Fibroblast of skin of left quadriceps (primary cell): Measurements from ENCODE around the gene ECM2.

Experiments used
- DNase-seq, 2 experiments: peaks; one replicate each; pipeline ENCODE4 v3.0.0-alpha.2; 2013; ENCODE audit warnings: low read depth in 2 of 2

The ECM2 gene

DNA sequence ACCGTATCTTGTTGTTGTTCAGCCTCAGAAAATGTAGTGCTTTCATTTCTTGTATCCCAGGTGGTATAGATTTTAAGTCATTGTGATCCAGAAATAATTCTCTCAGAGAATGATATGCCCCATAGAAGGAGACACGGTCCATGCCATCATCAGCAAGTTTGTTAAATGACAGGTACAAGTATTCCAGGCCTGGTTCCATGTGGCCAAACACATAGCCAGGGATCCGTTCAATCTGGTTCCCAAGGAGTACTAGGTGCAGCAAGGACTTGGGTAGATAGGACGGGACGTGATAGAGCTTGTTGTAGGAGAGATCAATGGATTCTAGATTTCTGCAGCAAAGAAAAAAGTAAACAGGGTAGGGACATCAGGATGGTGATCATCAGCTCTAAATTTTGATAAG lies 35.1 kb downstream of the ECM2 start:
- no peak for DNase-seq

DNA sequence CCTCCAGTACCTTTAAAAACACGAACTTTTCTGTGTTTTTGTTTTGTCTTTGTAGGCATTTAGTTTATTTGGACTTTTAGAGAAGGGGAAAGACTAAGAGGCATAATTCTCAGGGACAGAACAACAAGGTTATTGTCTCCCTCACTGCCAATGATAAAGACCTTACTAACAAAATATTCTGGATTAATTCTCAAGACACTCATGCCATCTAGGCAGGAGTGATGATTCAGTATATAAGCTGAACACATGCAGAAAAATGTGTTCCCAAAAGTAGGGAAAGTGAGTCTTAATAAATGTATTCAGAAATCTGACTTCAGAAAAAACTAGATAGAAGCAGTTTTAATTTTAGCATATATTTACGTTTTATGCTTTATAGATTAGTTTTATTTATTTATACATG lies 36.1 kb downstream of the ECM2 start:
- no peak for DNase-seq

DNA sequence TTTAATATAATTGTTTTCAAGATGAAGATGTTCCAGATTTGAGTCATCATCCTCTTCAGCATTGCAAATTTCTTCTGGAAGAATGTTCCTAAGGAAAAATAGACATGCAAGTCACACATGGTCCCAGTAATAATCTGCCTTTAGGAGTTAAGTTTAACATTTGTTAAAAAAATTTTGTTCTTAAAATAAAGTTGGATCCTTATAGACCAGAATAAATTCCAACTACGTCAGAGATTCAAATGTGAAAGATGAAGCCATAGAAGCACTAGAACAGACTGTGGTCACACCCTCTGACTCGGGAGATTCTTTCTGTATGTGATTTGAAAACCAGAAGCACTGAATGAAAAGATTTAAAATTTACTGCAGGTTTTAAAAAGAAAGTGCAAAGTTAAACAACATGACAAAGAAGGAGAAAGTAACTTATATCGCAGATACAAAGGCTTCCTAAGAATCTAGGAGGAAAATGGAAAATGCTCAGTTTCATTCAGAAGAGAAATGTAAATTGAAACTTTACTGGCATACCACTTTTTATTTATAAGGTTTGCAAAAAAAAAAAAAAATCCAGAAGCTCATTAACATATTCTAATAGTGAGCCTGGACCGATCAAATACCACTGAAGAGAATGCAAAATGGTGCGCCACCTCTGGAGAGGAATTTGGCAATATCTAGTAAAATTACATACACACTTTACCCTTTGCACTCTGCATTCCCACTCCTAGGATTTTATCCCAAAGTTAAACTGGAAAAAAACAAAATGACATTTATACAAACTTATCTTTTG lies 39.2 kb downstream of the ECM2 start:
- peak in 1 of 2 experiments; percentile 20 for DNase-seq

DNA sequence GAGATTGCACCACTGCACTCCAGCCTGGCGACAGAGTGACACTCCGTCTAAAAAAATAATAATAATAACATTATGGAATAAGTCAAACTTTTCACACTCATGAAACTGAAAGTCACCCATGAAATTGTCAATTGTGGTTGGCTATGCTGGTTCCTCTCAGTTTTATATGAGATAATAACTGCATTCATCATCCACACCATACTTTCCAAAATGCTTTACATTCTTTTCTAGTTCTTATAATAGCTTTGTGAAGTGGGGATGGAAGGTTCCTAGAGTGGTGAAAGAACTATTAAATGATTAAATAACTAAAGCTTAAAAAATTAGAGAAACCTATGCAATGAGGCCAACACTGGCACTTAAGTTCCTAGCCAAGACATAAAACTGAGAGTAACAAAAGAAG lies 40.9 kb downstream of the ECM2 start:
- DNase-seq, result peak in 1 of 2 experiments; percentile 17

DNA sequence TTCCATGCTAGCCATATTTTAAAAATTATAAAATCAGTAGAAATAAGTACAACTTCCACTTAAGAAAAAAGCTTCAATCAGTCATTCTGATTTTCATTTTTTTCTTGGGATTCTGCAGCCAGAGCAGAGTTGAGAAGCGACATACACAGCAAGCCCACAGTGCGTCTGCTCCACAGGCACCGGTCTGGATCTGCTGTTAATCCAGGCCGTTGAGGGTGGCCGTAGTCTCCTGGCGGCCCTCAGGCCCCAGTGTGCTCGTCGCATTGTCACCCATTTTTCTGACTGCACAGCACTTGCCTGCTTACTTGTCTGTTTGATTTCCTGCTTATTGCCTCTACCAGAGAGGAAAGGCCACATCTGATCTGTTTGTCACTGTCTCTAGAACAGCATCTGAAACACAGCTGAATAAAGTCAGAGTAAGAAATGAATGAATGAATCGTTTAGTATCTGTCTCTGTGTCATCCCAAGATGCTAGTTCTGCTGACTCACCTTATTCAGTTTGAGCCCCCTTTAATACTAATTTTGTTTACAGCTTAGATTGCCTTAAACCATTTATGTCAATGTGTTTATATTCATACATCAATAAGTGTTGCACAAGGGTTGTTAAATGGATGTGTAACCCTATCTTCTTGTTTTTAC lies 41.9 kb downstream of the ECM2 start:
- DNase-seq, result no peak

DNA sequence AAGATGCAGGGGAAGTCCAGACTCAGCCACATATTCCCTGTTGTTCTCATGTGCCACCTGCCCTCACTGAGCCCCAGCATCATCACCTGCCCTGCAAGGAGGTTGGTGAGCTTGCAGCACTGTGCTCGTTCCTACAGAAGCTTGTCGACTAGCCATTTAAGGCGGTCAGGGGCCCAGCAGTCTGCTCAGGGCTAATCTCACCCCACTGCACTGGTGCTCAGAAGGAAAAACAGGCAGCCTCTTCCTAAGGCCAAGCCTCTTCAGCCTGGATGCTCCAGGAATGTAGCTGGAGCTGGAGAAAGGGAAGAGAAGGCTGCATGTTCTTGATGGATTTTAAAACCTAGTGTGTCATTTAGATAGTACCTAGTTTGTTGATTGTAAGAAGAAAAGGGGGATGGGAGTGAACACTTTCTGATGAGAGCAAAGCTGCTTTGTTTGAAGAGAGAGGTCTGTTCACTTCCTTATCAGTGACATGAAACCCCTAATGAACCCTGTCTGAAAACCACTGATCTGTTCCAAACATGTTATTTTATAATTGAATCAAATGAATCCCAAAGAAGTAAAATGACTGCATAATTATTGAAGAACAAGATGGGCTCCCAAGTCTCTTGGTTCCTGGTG lies 42.9 kb downstream of the ECM2 start:
- no peak for DNase-seq

DNA sequence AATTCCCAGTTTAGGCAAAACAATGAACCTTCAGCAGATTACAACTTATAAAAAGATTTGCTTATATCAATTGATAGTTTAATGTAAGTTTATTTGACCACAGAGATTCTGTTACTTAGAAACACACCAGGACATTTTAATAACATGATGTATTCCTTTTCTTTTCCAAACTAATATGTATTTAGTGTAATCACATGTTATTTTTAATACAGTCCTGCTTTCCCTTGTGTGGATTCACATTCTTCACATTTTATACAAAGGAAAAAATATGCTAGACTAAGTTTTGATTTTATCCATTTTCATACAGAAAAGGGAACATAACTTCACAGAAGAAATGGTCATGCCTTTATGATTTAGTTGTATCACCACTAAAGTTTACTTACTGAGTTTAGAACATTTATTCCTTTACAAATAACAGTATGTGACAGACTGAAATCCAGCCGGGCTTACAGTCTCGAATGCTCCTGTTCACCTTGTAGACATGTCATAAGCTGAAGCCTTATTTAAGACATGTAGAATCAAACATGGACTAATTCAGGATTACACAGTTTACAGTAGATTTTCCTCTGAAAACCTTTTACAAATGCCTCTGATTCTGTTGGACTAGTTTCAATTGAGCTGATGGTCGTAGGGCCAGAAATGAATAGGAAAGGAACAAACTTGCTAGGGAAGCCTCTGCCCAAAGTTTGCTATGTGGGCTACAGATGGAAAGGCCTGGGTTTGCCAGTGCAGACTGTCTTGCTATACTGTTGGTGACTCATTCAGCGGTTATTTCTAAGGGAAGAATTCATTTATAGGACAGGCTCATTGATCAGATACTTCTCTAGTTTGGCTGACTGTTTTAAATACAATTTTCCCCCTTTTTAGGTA lies 46.9 kb downstream of the ECM2 start:
- peak in 1 of 2 experiments; percentile 16 for DNase-seq

DNA sequence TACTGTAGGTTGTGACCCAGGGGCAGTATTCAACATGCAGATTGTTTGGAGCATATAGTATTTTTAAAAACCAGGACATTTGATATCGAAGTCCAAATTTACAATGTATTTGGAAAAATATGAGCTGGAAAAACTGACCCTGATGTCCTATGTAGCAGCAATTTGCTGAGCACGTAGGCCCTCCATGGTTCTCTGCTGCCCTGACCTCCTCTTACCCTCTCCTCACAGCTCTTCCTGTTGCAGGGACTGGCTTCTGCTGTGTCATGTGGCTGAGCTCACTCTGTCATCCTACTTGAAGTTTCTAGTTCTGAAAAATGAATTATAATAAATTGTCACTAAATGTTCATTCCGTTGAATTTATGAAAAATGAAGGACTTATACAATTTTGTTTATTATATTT lies 49.4 kb downstream of the ECM2 start:
- DNase-seq, result no peak

DNA sequence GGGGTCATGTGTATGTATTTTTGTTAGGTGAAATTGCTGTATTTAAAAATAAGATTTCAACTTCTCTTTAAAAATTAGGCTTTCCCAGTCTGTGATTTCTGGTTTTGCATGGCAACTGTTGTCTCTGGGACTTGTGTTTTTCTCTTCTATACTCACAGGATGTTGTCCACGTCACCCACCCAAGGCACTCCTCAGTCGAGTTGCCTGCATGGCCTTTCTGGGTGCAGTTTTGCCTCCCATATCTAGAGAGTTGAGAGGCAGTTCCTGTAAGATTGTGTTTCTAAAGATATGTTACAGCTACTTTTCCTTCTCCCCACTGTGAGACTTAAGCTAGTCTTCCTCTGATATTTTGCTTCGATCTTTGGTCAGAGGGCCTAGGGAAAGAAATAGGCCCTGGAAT lies 51.2 kb downstream of the ECM2 start:
- DNase-seq, result no peak

DNA sequence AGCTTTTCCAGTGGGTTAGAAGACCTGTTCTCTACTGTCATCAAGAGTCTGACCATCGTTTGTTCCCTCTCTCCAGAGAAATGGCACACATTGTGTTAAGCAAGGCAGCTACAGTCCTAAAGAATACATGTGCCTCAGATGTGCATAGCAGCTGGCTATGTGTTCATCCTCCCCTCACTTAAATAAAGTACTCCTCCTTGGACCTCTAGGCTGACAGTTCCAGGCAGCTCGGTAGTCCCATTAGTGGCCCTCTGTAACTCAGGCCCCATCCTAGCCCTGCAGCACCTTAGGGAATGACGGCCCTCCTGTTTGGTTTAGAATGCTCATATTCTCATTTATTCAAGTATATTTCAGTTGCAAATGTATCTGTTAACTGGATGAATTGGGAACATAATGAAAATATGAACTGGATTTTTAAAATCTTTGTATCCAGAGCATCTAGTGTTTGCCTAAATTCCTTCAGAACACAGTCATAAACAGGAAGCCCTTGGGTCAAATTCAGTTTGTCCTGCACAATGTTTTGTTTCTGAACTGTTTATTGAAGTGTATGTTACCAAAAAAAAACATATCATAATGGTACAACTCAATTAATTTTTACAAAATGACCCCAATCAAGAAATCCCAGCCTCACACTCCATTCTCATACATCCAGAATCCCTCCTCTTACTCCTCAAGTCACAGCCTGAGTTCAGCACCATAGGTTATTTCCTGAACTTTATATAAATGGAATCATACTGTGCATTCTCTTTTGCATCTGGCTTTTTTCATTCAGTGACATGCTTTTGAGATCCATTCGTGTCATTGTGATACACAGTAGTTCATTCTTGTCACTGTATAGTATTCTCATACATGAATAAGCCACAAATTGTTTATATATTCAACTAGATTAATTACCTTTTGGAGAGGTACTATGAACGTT lies 51.9 kb downstream of the ECM2 start:
- DNase-seq, result no peak

DNA sequence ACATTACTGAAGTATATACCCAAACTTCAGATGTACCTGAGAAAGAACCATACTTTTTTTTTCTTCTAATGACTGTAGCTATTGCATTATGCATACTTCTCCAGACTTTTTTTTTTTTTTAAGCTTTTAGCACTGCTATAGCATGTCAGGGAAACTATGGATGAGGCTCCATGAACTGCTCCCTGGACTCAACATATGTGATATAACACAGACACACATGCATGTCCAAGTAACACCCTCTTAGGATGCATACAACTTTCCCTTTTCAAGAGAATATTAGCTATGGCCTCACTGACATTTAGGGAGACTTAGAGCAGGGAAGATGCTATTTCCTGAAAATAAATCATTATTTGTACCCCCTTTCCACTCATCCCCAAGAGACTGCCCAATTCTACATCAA lies 53.0 kb downstream of the ECM2 start:
- no peak for DNase-seq

DNA sequence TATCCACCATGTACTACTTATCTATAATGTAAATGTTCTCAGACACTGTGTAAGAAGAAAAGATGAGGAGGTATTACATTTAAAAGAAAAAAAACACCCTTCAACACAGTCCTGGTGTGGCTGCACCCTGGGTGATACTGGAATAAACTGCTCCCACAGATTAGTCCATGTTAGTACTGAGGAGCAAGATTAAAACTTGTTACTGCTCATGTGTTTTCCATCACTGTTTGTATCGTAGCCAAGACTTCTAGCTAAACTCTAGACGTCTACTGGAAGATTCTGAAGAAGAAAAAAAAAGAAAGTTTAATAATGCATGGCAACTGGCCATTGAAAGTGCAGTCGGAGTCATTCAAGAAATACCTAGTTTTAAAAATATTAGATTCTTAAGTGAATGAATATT lies 53.5 kb downstream of the ECM2 start, which contains the start of gene ASPN:
TSS of gene ASPN (minus strand) at position 178 of the 400 bp plus-strand sequence.
- peak; percentile 75 to 76 for DNase-seq

DNA sequence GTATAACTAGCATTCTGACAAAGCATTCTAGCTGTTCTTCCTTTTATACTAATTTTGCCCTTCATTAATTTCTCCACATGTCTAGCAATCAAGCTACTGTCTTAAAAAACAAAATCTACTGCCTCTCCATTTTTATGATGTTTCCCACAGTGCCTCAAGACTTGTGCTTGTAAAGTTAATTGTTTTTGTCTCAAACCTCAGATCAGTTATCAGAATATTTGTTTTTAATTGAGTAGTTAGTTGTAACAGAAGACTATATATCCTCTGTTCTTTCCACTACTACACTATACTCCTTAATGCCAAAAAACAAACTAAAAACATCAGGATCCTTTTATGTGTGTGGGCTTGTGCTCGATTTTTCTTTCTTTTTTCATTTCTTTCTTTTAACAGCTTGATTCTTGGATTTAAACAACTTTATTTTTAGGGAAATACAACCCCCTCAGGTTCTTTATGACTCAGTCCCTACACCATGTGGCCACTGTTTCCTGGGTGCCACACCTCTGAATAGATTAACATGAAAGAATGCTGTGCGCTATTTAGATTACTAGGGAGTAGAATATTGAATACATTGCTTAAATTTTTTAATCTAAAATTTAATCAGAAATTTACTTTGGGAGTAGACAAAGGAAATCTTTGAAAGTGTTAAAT lies 54.7 kb downstream of the ECM2 start:
- no peak for DNase-seq

DNA sequence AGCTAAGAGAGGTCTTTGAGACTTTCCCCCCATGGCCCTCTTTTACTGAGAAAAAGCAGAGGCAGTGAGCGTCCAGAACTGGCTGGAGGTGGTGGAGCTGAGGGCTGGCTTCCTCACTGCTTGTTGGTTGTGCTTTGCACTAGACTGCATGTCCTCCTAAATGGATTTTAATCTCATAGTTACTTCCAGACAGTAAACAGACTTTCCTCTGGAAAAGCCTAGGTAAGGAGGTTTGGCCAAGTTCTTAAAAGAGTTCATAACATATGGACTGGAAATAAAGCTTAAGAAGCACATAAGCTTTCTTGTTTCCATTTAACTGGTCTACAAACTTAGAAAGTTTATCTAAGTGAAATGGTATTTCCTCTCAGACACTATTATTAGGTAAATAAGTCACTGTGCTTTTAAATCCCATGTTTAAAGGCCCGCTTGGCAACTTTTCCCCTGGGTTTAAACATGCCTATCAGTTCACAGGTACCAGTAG lies 55.5 kb downstream of the ECM2 start:
- DNase-seq, result no peak

DNA sequence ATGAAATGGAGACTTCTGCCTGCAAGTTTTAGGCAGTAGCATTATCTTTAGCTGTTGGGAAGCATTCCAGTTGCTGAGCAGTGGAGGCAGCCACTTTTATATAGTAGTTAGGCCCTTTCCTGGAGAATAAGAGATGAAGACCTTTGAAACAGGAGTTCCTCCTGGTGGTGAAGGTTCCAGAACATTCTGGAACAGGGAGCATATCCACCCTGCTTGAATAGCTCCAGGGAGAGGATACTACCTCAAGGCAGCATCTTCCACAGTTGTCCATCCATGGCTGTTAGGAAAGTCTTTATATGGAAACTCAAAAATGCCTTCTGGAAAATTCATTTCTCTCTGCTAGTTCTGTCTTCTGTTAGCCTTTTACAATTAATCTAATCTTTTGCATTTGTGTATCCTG lies 56.4 kb downstream of the ECM2 start:
- DNase-seq, result no peak

DNA sequence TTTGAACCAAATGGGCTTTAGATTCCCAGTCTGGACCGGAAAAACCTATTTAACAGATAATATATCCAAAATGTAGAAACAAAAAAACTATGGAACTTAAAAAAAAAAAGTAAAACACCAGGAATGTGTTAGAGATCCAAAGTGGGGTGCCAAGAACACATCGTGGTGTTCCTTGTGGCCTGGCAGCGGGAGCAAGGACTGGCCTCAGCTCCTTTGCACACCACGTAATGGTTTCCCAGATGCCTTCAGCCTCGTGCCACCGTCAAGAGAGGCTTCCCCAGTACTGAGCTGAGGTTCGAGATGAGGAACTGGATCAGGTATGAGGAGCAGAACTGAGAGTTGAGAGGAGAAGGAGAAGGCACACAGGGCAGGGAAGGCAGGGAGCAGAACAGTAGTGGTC lies 57.0 kb downstream of the ECM2 start:
- DNase-seq, result no peak

DNA sequence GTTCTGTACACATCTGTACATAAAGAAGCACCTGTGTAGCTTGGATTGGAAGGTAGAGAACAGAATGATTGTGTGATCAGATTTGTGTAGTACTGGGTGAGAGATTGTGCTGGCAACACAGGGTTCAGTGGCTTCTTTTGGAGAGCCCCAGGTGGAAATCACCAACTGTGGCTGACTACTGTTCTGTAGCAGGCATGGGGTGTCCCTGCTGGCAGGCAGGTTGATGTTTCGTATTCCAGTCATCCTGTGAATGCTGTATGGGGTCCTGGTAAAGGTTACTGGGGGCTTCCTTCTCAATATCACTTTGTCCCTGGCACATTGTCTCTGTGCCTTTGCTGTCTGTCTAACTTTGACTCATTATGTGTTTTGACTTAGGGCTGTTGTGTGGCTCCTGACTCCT lies 58.8 kb downstream of the ECM2 start:
- DNase-seq, result no peak

DNA sequence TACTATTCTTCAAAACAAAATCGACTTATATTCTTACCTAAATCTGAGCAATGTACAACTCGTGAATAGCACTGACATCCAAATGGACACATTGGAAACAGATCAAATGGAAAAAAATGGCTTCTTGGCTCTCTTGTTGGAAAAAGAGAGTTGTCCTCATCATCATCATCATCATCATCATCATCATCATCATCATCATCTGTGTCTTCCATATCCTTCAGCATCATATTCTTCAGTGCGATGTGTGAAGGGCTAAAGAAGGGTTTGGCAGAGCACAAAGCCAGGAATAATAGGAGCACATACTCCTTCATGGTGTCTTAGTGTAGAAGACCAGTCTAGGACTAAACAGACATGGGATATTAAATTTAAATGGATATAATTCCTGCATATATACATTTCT lies 61.2 kb downstream of the ECM2 start:
- DNase-seq, result no peak

DNA sequence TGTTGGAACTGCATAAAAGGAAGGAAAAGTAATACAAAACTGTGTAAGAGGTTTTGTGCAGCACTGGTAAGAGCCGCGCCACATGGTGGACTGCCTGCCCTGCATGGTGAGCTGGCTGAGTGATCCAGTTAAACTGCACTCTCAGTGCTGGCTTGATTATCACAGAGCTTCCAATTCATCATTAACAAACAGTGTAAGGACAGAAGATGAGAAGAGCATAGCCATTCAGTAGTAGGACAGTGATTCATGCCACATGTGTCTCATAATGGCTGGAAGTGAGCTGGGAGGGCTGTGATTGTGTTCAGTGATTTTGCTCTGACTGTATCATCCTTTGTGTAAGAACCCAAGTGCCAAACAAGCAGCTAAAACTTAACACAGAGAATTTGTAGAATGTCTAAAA lies 67.6 kb downstream of the ECM2 start:
- peak; percentile 18 to 34 for DNase-seq

DNA sequence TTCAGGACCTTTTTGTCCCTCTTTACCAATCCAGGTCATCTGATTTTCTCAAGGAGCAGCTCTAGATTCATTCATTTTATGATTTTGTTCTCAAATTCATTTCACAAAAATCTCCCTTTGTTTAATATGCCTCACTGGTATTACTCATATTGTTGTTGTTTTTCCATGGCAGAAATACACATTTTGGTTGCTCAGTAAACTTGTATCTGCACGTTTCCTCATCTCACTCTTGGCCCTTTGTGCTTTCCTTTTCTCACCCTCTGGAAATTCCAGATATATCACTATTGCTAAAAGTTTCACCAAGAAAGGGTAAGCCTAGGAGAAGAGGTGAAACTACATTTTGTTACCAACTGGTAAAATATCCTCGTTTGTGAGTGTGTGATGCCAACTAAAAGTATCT lies 68.3 kb downstream of the ECM2 start:
- no peak for DNase-seq
